ENCODE results near the gene DISP2.

- no peak for TF ChIP-seq POLR2A (IDR thresholded peaks at IDR 0.05)
- no peak for TF ChIP-seq CTCF (IDR thresholded peaks at IDR 0.05)
Observed at GRCh38 chr15:40313531-40314398, 44.3 kb upstream of the DISP2 start.

Measured in breast epithelium (tissue), 3 donors.